HG03469 (cell line): ENCODE data around the gene MAP7.

Source experiments
- ATAC-seq: cut with Tn5 transposase; IDR thresholded peaks from one replicate; pipeline ENCODE4 v1.9.1; 2021; ENCODE audit warnings: mild to moderate bottlenecking, moderate library complexity, moderate number of reproducible peaks; ENCODE audit not compliant: unreplicated experiment

The MAP7 gene

DNA sequence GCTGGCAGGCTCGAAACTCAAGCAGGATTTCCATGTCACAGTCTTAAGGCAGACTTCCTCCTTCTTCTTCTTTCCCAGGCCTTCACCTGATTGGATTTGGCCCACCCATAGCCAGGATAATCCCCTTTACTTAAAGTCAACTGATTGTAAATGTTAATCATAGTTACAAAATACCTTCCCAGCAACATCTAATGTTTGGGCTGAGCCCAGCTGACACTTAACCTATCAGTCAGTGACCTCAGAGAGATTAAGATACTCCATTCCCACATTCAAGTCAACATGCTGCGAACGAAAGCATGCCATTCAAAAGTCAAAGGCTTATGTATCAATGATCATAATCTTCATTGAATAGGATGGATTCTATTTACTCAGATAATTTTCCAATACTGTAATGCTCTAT, 16.0 kb downstream of the MAP7 start:
- ATAC-seq = no peak

- no peak for ATAC-seq
These were observed 16.7 kb downstream of the MAP7 start for GRCh38 chr6:136533487-136533886.

DNA sequence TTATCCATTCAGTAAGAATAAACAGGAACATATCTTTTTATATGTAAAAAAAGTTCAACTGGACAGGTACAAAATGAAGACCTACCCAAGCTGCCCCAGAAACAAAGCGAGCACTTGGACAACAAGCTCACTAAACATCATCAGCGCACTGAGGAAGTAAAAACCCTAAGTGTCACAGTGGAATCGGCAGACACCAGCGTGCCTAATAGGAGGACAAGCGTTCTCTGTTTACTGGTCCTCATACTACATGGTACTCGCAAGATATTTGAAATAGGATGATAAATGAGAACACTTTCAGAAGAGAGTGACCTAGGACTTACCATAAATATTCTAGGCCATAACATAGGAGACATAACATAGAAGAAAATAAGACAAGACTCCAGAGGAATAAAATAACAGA, 18.2 kb downstream of the MAP7 start:
- ATAC-seq = no peak

DNA sequence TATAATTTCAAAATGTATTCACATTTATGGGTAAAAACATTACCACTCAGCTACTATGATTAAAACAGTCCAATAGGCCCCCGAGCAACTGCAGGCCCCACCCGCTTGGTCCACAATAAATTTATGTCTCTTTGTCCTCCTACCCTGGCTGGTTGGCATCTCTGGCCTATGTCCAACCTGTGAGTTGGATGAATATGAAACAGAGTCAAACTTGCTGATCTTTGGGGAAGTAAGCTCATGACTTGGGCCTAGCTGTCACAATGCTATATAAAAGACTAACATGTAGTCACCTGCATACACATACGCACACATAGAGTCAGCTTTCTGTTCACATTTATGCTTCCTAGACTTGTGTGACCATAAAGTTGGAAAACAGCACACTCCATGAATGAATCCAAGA, 20.5 kb downstream of the MAP7 start:
- ATAC-seq = no peak

- ATAC-seq = no peak
These were observed 21.7 kb downstream of the MAP7 start for GRCh38 chr6:136528477-136528876.

DNA sequence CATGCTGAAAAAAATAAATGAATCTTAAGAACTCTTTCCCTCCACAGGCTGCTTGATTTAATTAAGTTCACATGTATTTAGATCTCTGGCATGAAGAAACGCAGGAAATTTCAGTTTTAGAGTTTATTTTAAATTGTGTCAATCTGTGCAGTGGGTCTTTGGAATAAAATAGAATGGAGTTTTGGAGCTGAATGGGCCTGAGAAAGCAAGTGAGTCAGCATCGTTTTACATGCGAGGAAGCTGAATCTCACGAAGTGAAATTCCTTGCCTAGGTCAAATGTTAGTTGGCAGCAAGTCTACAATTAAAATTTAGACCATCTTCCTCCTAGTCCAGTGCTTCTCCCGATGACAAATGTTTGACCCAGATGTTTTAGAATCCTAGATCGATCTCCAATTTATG, 22.4 kb downstream of the MAP7 start:
- no peak for ATAC-seq

DNA sequence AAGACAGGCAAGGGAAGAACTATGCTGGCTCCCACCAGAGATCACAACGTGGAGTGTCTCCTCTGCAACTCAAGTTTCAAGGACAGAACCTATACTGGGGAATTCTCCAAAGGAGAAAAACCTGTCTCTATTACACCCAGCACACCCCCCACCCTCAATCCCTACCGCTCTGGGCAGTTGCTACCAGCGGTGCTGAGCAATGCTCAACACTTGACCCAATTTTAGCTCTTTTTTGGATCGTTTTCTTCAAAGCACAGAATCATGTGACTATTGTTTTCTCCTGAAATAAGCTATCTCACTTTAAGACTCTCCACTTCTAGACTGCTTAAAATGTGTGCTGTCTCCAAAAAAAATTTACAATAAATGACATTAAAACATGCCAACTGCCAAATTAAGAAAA, 23.3 kb downstream of the MAP7 start:
- ATAC-seq = no peak

GRCh38 chr6:136526196-136526930, 23.9 kb downstream of the MAP7 start:
- ATAC-seq = no peak

- ATAC-seq = no peak
These were observed 24.5 kb downstream of the MAP7 start for GRCh38 chr6:136525586-136526195.

- ATAC-seq = no peak
These were observed 25.2 kb downstream of the MAP7 start for GRCh38 chr6:136524936-136525413.

DNA sequence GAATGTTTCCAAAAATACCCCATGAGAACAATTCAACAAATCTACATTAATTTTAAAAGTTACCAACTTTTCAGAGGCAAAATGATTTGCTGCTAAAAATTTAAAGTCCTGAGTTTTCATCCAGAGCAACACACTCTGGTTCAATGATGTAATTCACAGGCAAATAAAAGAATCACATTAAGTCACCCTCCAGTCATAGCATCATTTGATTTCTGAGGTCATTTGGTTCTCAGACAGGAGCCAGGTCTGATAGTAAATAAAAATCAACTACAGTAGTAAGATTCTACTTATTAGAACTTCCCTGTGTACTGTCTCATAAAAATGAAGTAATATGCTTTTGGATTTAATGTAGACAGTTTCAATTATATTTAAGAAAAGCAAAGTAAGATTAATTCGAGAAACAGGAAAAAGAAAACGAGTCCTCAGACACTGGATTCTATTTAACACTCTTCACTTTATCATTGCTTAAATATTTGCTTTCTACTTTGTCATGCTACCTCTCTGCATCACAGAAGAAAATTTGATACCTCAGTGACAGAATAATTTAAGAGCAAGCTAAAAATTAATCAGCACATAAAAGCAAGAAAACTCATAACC, 25.8 kb downstream of the MAP7 start:
- no peak for ATAC-seq

DNA sequence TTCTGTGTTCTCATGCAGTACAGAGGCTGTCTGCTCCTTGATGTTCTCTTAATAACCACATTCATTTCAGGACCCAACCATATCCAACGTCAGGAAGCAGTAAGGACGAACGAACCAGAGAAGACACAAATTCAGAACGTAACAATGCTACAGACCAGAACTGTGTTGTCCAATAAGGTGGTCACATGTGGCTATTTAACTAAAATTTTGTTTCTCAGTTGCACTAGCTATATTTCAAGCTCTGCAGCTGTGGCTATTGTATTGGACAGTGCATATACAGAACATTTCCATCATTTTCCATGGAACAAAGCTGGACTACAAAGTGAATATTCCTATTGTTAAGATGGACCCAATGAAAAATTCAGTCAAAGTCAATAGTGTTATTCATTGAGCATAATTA, 27.0 kb downstream of the MAP7 start:
- ATAC-seq = no peak

DNA sequence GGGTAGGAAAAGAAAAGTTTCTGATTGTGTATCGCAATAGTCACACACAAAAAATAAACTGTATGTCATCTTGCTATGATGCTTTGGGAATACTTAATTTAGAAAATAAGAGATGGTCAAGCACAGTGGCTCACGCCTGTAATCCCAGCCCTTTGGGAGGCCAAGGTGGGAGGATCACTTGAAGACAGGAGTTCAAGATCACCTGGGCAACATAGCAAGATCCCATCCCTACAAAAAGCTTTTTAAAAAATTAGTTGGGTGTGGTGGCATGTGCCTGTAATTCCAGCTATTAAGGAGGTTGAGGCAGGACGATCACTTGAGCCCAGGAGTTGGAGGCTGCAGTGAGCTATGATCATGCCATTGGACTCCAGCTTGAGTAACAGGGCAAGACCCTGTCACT, 27.6 kb downstream of the MAP7 start:
- ATAC-seq = no peak

- ATAC-seq = no peak
These were observed 28.3 kb downstream of the MAP7 start for GRCh38 chr6:136521911-136522310.

DNA sequence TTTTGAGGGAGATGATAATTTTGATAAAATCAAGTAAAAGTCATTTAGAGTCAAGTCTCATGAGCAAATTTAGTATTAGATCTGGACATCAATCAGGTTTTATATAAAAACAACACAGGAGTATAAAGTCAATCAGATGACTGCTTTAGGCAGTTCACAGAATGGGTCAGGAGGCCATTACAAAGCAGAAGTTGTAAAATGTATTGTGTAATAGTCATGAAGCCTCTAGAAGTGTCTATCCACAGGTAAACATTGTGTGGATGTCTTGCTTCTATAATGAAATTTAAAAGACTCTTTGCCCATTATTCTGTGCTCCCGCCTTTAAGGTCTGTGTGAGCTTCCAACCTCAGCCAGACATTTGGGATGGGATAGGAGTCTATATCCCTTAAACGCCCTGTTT, 28.8 kb downstream of the MAP7 start:
- ATAC-seq = no peak

GRCh38 chr6:136520517-136520916, 29.7 kb downstream of the MAP7 start:
- no peak for ATAC-seq

GRCh38 chr6:136517582-136517981, 32.6 kb downstream of the MAP7 start:
- no peak for ATAC-seq

DNA sequence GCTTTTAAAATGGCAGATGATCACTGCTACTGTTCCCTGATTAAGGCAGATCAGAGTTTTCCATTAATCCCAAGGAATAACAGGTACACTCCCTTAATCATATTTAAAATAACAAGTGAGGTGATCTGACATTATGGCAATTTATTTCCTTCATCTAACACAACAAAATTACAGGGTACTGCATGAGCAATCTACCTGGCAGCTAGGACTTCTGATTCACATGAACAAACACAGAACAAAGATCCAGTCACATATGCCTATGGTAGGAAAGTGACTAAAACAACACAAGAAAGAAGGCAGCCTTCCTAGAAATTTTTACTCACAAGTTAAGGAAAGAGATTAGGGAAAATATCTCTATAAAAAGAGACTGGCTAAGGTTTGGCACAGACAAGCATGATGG, 33.2 kb downstream of the MAP7 start:
- no peak for ATAC-seq

DNA sequence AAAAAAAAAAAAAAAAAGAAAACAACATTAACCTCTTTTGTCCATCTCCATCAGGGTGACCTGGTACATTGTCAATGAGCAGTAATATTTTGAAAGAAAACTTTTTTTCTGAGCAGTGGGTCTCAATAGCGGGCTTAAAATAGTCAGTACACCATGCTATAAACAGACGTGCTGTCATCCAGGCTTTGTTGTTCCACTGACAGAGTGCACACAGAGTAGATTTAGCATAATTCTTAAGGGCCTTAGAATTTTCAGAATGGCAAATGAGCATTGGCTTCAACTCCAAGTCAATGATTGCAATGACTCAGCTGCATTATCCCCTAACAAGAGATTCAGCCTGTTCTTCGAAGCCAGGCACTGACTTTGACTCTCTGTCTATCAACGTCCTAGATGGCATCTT, 35.6 kb downstream of the MAP7 start:
- no peak for ATAC-seq

GRCh38 chr6:136511926-136512325, 38.3 kb downstream of the MAP7 start:
- ATAC-seq = no peak

DNA sequence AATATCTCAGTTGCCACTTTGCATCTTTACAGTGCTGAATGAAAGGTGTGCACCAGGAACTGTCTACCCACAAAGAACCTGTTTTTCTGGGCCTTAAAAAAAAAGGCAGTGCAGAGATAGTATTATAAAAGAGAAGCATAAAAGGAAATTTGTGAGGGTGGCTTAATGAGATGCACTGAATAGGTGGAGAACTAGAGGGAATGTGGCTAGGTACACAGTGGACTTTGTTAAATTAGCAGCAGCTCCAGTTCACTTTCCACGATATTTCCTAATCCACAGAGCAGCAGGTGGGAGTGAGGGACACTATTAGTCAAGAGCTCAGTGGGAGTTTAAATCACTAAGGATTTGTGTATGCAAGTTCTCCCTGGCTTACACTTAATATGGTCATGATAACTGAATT, 38.8 kb downstream of the MAP7 start:
- no peak for ATAC-seq

- no peak for ATAC-seq
These were observed 39.4 kb downstream of the MAP7 start for GRCh38 chr6:136510782-136511181.
